H1 (cell line): ENCODE measurements around the gene LCOR. TPM values are rescaled to one million over a fixed set of nuclear protein-coding genes. Genes with fewer than 3 reads are reported as not detected.

Experiments
- CTCF ChIA-PET: fragments of 300-600 bp; sonication (Branson Sonifier 250); formaldehyde crosslinking; loops from one replicate; lab custom pipeline; 2021; ENCODE audit not compliant: partially characterized antibody; lab: Charles Lee
- POLR2A ChIA-PET: fragments of 300-600 bp; sonication (Branson Sonifier 250); formaldehyde crosslinking; loops from one replicate; lab custom pipeline; 2021; ENCODE audit warnings: inconsistent platforms; ENCODE audit not compliant: partially characterized antibody; lab: Charles Lee
- DNase-seq, 2 experiments: peaks; one replicate each; pipeline versions ENCODE4 v3.0.0 to v3.0.0-alpha.2; 2010 to 2022; ENCODE audit warnings: low spot score in 2 of 2, low read depth in 1 of 2, mixed read lengths in 1 of 2
- FAIRE-seq: peaks from 2 replicates; lab custom pipeline; 2011; peaks lifted over from hg19 to GRCh38; lab: Jason Lieb, UNC
- H2AFZ ChIP-seq: 2 replicates; pipeline ENCODE4 v1.8.1; 2012; ENCODE audit warnings: low read length, inconsistent platforms
- H2AK5ac ChIP-seq: 2 replicates; pipeline ENCODE4 v1.6.1; 2013; ENCODE audit warnings: low read depth, low read length
- H2BK120ac ChIP-seq: replicated peaks from 2 replicates; pipeline ENCODE3; 2013; ENCODE audit warnings: low read depth, low read length, inconsistent platforms
- H2BK12ac ChIP-seq: 2 replicates; pipeline ENCODE4 v1.6.1; 2013; ENCODE audit warnings: low read depth, low read length
- H2BK15ac ChIP-seq: 2 replicates; pipeline ENCODE4 v1.6.1; 2013; ENCODE audit warnings: low read length
- H2BK20ac ChIP-seq: 2 replicates; pipeline ENCODE4 v1.6.1; 2013; ENCODE audit warnings: low read length
- H2BK5ac ChIP-seq: 2 replicates; pipeline ENCODE4 v1.6.1; 2013; ENCODE audit warnings: low read depth, low read length
- H3K14ac ChIP-seq: 2 replicates; pipeline ENCODE4 v1.6.1; 2013; ENCODE audit warnings: inconsistent platforms; ENCODE audit not compliant: insufficient read length
- H3K18ac ChIP-seq: 2 replicates; pipeline ENCODE4 v1.6.1; 2013; ENCODE audit warnings: low read length; ENCODE audit errors: extremely low read depth
- H3K23ac ChIP-seq: 2 replicates; pipeline ENCODE4 v1.6.1; 2013; ENCODE audit warnings: inconsistent platforms; ENCODE audit not compliant: insufficient read length
- H3K23me2 ChIP-seq: 2 replicates; pipeline ENCODE4 v1.6.1; 2013; ENCODE audit warnings: low read depth, low read length
- H3K27ac ChIP-seq: 2 replicates; pipeline ENCODE4 v1.6.1; 2011; ENCODE audit warnings: low read depth, low read length, inconsistent platforms
- H3K27me3 ChIP-seq, 4 experiments: replicated peaks in 1 of 4; 1 replicate in 1 of 4; 2 replicates in 3 of 4; pipeline versions ENCODE4 v1.6.1 to v1.8.1; 2011 to 2013; ENCODE audit warnings: low read length in 3 of 4, mild to moderate bottlenecking in 3 of 4, inconsistent platforms in 2 of 4, mixed read lengths in 2 of 4, moderate library complexity in 1 of 4; ENCODE audit not compliant: control insufficient read depth in 3 of 4, insufficient read depth in 3 of 4; ENCODE audit errors: extremely low read depth in 1 of 4
- H3K36me3 ChIP-seq, 4 experiments: 2 replicates each; pipeline versions ENCODE4 v1.6.1 to v1.8.1; 2011 to 2013; ENCODE audit warnings: mild to moderate bottlenecking in 4 of 4, low read length in 3 of 4, moderate library complexity in 2 of 4, control low read depth in 1 of 4, inconsistent platforms in 1 of 4; ENCODE audit not compliant: insufficient read depth in 4 of 4, control insufficient read depth in 2 of 4
- H3K4ac ChIP-seq: replicated peaks from 2 replicates; pipeline ENCODE3; 2013; ENCODE audit warnings: low read length, low read depth, mixed read lengths, inconsistent platforms; ENCODE audit not compliant: insufficient read length
- H3K4me1 ChIP-seq, 4 experiments: replicated peaks in 1 of 4; 1 replicate in 1 of 4; 2 replicates in 3 of 4; pipeline versions ENCODE4 v1.6.1 to v1.8.1; 2011 to 2013; ENCODE audit warnings: low read length in 3 of 4, inconsistent platforms in 2 of 4, mixed read lengths in 1 of 4; ENCODE audit not compliant: insufficient read depth in 4 of 4, control insufficient read depth in 3 of 4
- H3K4me2 ChIP-seq, 2 experiments: 2 replicates each; pipeline versions ENCODE4 v1.6.1 to v1.8.1; 2011 to 2013; ENCODE audit warnings: low read depth in 2 of 2, low read length in 2 of 2, control low read depth in 1 of 2, inconsistent platforms in 1 of 2, mild to moderate bottlenecking in 1 of 2; ENCODE audit not compliant: insufficient read depth in 1 of 2
- H3K4me3 ChIP-seq, 4 experiments: fragments of 200-600, 300-600 bp in 1 of 4; sonication (generic), shearing (Covaris generic), sonication (Bioruptor Twin) in 1 of 4; 2 replicates each; pipeline versions ENCODE4 v1.5.1 to v1.8.1; 2011 to 2016; ENCODE audit warnings: low read length in 4 of 4, low read depth in 3 of 4, control low read depth in 2 of 4, inconsistent platforms in 2 of 4, mild to moderate bottlenecking in 2 of 4, mixed read lengths in 1 of 4, moderate library complexity in 1 of 4; ENCODE audit not compliant: insufficient read depth in 2 of 4; ENCODE audit errors: extremely low read depth in 1 of 4
- H3K56ac ChIP-seq: replicated peaks from 2 replicates; pipeline ENCODE3; 2013; ENCODE audit warnings: low read depth, mild to moderate bottlenecking, mixed read lengths, low read length, inconsistent platforms; ENCODE audit not compliant: insufficient read length
- H3K79me1 ChIP-seq: 2 replicates; pipeline ENCODE4 v1.6.1; 2013; ENCODE audit warnings: low read depth, low read length, control low read depth
- H3K79me2 ChIP-seq, 2 experiments: 2 replicates each; pipeline versions ENCODE4 v1.6.1 to v1.8.1; 2012 to 2013; ENCODE audit warnings: low read length in 2 of 2, mild to moderate bottlenecking in 2 of 2, inconsistent platforms in 1 of 2; ENCODE audit not compliant: insufficient read depth in 2 of 2, control insufficient read depth in 1 of 2
- H3K9ac ChIP-seq, 4 experiments: replicated peaks in 1 of 4; 1 replicate in 1 of 4; 2 replicates in 3 of 4; pipeline versions ENCODE4 v1.6.1 to v1.8.1; 2011 to 2013; ENCODE audit warnings: low read depth in 3 of 4, low read length in 3 of 4, control low read depth in 2 of 4, mild to moderate bottlenecking in 2 of 4, moderate library complexity in 2 of 4, inconsistent platforms in 1 of 4; ENCODE audit errors: extremely low read depth in 1 of 4
- H3K9me3 ChIP-seq, 2 experiments: 2 replicates each; pipeline versions ENCODE4 v1.6.1 to v1.8.1; 2012 to 2013; ENCODE audit warnings: mild to moderate bottlenecking in 2 of 2, moderate library complexity in 2 of 2, control low read depth in 1 of 2, inconsistent platforms in 1 of 2, low read depth in 1 of 2, low read length in 1 of 2, mixed read lengths in 1 of 2; ENCODE audit not compliant: insufficient read depth in 2 of 2
- H4K20me1 ChIP-seq, 2 experiments: replicated peaks in 1 of 2; 2 replicates each; pipeline versions ENCODE3 to v1.8.1; 2011 to 2013; ENCODE audit warnings: inconsistent platforms in 2 of 2, low read length in 2 of 2, mild to moderate bottlenecking in 1 of 2; ENCODE audit not compliant: insufficient read depth in 2 of 2, control insufficient read depth in 1 of 2
- H4K5ac ChIP-seq: 2 replicates; pipeline ENCODE4 v1.6.1; 2013; ENCODE audit warnings: low read length, low read depth, mixed read lengths, inconsistent platforms; ENCODE audit not compliant: insufficient read length
- H4K8ac ChIP-seq: 2 replicates; pipeline ENCODE4 v1.8.0; 2013; ENCODE audit warnings: mild to moderate bottlenecking, moderate library complexity, low read length, inconsistent platforms; ENCODE audit not compliant: insufficient read depth; ENCODE audit errors: extremely low read depth
- H4K91ac ChIP-seq: replicated peaks from 2 replicates; pipeline ENCODE3; 2013; ENCODE audit warnings: low read length, mixed read lengths, inconsistent platforms; ENCODE audit not compliant: insufficient read length
- POLR2A ChIP-seq, 2 experiments: IDR thresholded peaks; 1 replicate in 1 of 2; 2 replicates in 1 of 2; pipeline ENCODE4 v1.6.1; 2011; ENCODE audit warnings: low read depth in 2 of 2, low read length in 2 of 2, mild to moderate bottlenecking in 2 of 2; ENCODE audit errors: control extremely low read depth in 1 of 2
- WGBS, 2 experiments: shearing (Covaris generic) in 1 of 2; methylation state at CpG; one replicate each; pipeline versions ENCODE4 v1.1.6 to v1.1.7; 2013 to 2015; ENCODE audit warnings: low lambda C conversion rate in 2 of 2, mixed read lengths in 2 of 2, inconsistent platforms in 1 of 2, low coverage in 1 of 2, missing lambda C conversion rate in 1 of 2; ENCODE audit not compliant: insufficient replicate concordance in 2 of 2, insufficient coverage in 1 of 2, insufficient read length in 1 of 2; ENCODE audit errors: extremely low coverage in 1 of 2, missing lambda C conversion rate in 1 of 2; 5-methylcytosine and 5-hydroxymethylcytosine counted together
- polyA plus RNA-seq, 7 experiments: library from polyadenylated mRNA; depleted of rRNA in 3 of 7; stranded (reverse) in 5 of 7; unstranded in 2 of 7; fragments of >200 nt in 5 of 7; fragments of 200-250 nt in 2 of 7; gene quantifications; 1 replicate in 5 of 7; 2 replicates in 1 of 7; 4 replicates in 1 of 7; pipeline versions ENCODE4 v1.2.1 to v1.2.3, GENCODE V29; 2011 to 2013; ENCODE audit warnings: missing spikeins in 2 of 7, mixed read lengths in 2 of 7
- total RNA-seq: library from RNA; stranded (reverse); fragmentation: NEBNext Ultra II Directional; extraction: Animal tissue kit (Norgen Biotek cat#: 25700); gene quantifications from 2 replicates; pipeline ENCODE4 v1.2.1, GENCODE V29; 2021

Gene LCOR
- total and polyA plus RNA-seq, 2 of the 8 experiments (the other 6 are each of a cell fraction or from before 2014, with no cell fraction given), result 4.7 to 25.5 TPM

- Histone ChIP-seq H4K91ac (no peak overlapping the region), H4K20me1 (peaks cover 0 to 2% of the 10 kb centered on the region in 2 experiments), H3K14ac (no peak overlapping the region), H3K9ac (no peak overlapping the region), H3K4ac (no peak overlapping the region), H3K4me1 (no peaks in the 10 kb centered on the region), H2BK15ac (no peak overlapping the region), H3K9me3 (no peaks in the 10 kb centered on the region), H3K79me1 (no peaks in the 10 kb centered on the region), H2AFZ (no peak overlapping the region), H3K27ac (no peak overlapping the region), H4K8ac (no peak overlapping the region), H3K23me2 (no peaks in the 10 kb centered on the region), H2BK120ac (no peak overlapping the region), H2BK20ac (no peak overlapping the region), H3K4me3 (no peak overlapping the region), H3K56ac (no peak overlapping the region), H2AK5ac (no peak overlapping the region), H3K79me2 (no peaks in the 10 kb centered on the region), H3K36me3 (peaks cover 2 to 20% (median 12%) of the 10 kb centered on the region in 4 experiments; a peak in 7 of 8 replicates), H2BK5ac (no peak overlapping the region), H3K23ac (no peak overlapping the region), H4K5ac (no peak overlapping the region), H3K27me3 (no peaks in the 10 kb centered on the region), H2BK12ac (no peak overlapping the region), H3K4me2 (no peak overlapping the region), H3K18ac (no peak overlapping the region)
- FAIRE-seq (no peak), DNase-seq (no peak)
- ChIA-PET CTCF (interaction anchor here (0.6 to 1.5 kb wide), 9 partner anchors 10 to 317 kb away, joined by 3 to 9 read pairs (median 3); no protein-coding TSS in a partner anchor), POLR2A (no interaction called here)
- TF ChIP-seq POLR2A (IDR thresholded peaks at IDR 0.05; ENCODE audit: control extremely low read depth in 1 of 2, low read depth in 2 of 2, low read length in 2 of 2), result no peak
- 91% methylated on average over 1 of the region's 1 CpG; no CpG with 5 or more reads in 1 of the 2 experiments for WGBS, 2 experiments
These were observed 127.6 kb downstream of the LCOR start for GRCh38 chr10:96959733-96960132.
